ENCODE results near the gene ATE1.

GRCh38 chr10:121710971-121711370 lies 216.9 kb downstream of the ATE1 start:
- TF ChIP-seq FOXA1 (IDR thresholded peaks at IDR 0.05) = no peak
- no peak for TF ChIP-seq FOXK2 (IDR thresholded peaks at IDR 0.05)
- TF ChIP-seq PKNOX1 (IDR thresholded peaks at IDR 0.05) = no peak
- no peak for TF ChIP-seq SP1 (IDR thresholded peaks at IDR 0.05)
- no peak for TF ChIP-seq L3MBTL2 (conservative IDR thresholded peaks at IDR 0.05)
- no peak for TF ChIP-seq SUZ12 (IDR thresholded peaks at IDR 0.05)
- no peak for TF ChIP-seq BHLHE40 (IDR thresholded peaks at IDR 0.05; ENCODE audit: borderline replicate concordance)
- TF ChIP-seq ZNF384 (IDR thresholded peaks at IDR 0.05) = no peak
- no peak for TF ChIP-seq FOXM1 (IDR thresholded peaks at IDR 0.05; ENCODE audit: borderline replicate concordance)
- TF ChIP-seq ELF4 (IDR thresholded peaks at IDR 0.05) = no peak
- no peak for TF ChIP-seq ARNT (IDR thresholded peaks at IDR 0.05)
- no peak for TF ChIP-seq CTBP1 (IDR thresholded peaks at IDR 0.05; ENCODE audit: borderline replicate concordance)
- TF ChIP-seq TARDBP (IDR thresholded peaks at IDR 0.05) = no peak

Data from HEK293T (cell line).